WTC11 (cell line): ENCODE data around the gene FOXL1. TPM values are rescaled to one million over a fixed set of nuclear protein-coding genes. Genes with fewer than 3 reads are reported as not detected.
A peak's percentile ranks its signal among the peaks of the same experiment; 100 is the strongest.

Source experiments
- ATAC-seq: fragments of 200-7000 bp; cut with Tn5 transposase; 2 replicates; pipeline ENCODE4 v1.10.0; 2021; ENCODE audit warnings: mild to moderate bottlenecking, moderate library complexity
- CTCF ChIA-PET: fragments of 300-600 bp; sonication (Branson Sonifier 250); formaldehyde crosslinking; loops from one replicate; lab custom pipeline; 2021; ENCODE audit warnings: antibody characterized with exemption; lab: Charles Lee
- POLR2A ChIA-PET: fragments of 350-600 bp; sonication (Branson Sonifier 250); formaldehyde crosslinking; loops from one replicate; lab custom pipeline; 2021; ENCODE audit warnings: antibody characterized with exemption; lab: Charles Lee
- DNase-seq: peaks from one replicate; pipeline ENCODE4 v3.0.0; 2021; ENCODE audit warnings: low spot score
- H3K27ac Mint-ChIP-seq: 2 replicates; pipeline ENCODE4 v1.8.0; 2021; ENCODE audit warnings: mixed read lengths
- H3K27me3 Mint-ChIP-seq: 2 replicates; pipeline ENCODE4 v1.8.0; 2021; ENCODE audit warnings: low read depth, mild to moderate bottlenecking, moderate library complexity, mixed read lengths
- H3K36me3 Mint-ChIP-seq: 2 replicates; pipeline ENCODE4 v1.8.0; 2021; ENCODE audit warnings: mixed read lengths
- H3K4me1 Mint-ChIP-seq: 2 replicates; pipeline ENCODE4 v1.8.0; 2022; ENCODE audit warnings: mixed read lengths
- H3K4me3 Mint-ChIP-seq: 2 replicates; pipeline ENCODE4 v1.8.0; 2021; ENCODE audit warnings: mild to moderate bottlenecking, moderate library complexity, mixed read lengths
- H3K9me3 Mint-ChIP-seq: 2 replicates; pipeline ENCODE4 v1.8.0; 2021; ENCODE audit warnings: mixed read lengths
- CDX4 ChIP-seq: fragments of 250-450 bp; sonication (Bioruptor Pico); IDR thresholded peaks from 2 replicates; pipeline ENCODE4 v1.9.0; 2021; ENCODE audit warnings: moderate library complexity, mild to moderate bottlenecking, inconsistent platforms, borderline replicate concordance
- CREB1 ChIP-seq: sonication (generic); formaldehyde crosslinking; IDR thresholded peaks from 2 replicates; pipeline ENCODE4 v1.8.0; 2023; ENCODE audit warnings: mild to moderate bottlenecking, missing genetic modification reagents
- CREM ChIP-seq: sonication (generic); formaldehyde crosslinking; IDR thresholded peaks from 2 replicates; pipeline ENCODE4 v1.8.1; 2022; ENCODE audit warnings: mild to moderate bottlenecking, missing genetic modification reagents, moderate library complexity
- E2F4 ChIP-seq: sonication (generic); formaldehyde crosslinking; IDR thresholded peaks from 2 replicates; pipeline ENCODE4 v1.8.1; 2022; ENCODE audit warnings: low read depth, mild to moderate bottlenecking, moderate library complexity, missing genetic modification reagents, borderline replicate concordance
- ELF4 ChIP-seq: sonication (generic); formaldehyde crosslinking; IDR thresholded peaks from 2 replicates; pipeline ENCODE4 v1.8.1; 2022; ENCODE audit warnings: low read depth, mild to moderate bottlenecking, moderate library complexity, missing genetic modification reagents
- ETV6 ChIP-seq: sonication (generic); formaldehyde crosslinking; IDR thresholded peaks from 2 replicates; pipeline ENCODE4 v1.8.1; 2022; ENCODE audit warnings: mild to moderate bottlenecking, missing genetic modification reagents
- FOXJ3 ChIP-seq: sonication (generic); formaldehyde crosslinking; IDR thresholded peaks from 2 replicates; pipeline ENCODE4 v1.9.0; 2021; ENCODE audit warnings: missing genetic modification reagents, mild to moderate bottlenecking, borderline replicate concordance
- HMGA2 ChIP-seq: fragments of 250-450 bp; sonication (Bioruptor Pico); IDR thresholded peaks from 2 replicates; pipeline ENCODE4 v1.4.0; 2021; ENCODE audit warnings: mild to moderate bottlenecking, moderate library complexity
- KAT7 ChIP-seq: sonication (generic); formaldehyde crosslinking; IDR thresholded peaks from 2 replicates; pipeline ENCODE4 v1.8.1; 2023; ENCODE audit warnings: missing genetic modification reagents, mild to moderate bottlenecking, borderline replicate concordance
- MYBL2 ChIP-seq: sonication (generic); formaldehyde crosslinking; IDR thresholded peaks from 2 replicates; pipeline ENCODE4 v1.8.1; 2023; ENCODE audit warnings: mild to moderate bottlenecking, moderate library complexity, missing genetic modification reagents
- NFATC4 ChIP-seq: fragments of 250-450 bp; sonication (Bioruptor Pico); IDR thresholded peaks from 2 replicates; pipeline ENCODE4 v1.9.0; 2021; ENCODE audit warnings: mild to moderate bottlenecking
- NFE2L1 ChIP-seq: sonication (generic); formaldehyde crosslinking; IDR thresholded peaks from 2 replicates; pipeline ENCODE4 v1.8.1; 2023; ENCODE audit warnings: missing genetic modification reagents
- NR3C1 ChIP-seq: sonication (generic); formaldehyde crosslinking; conservative IDR thresholded peaks from 2 replicates; pipeline ENCODE4 v1.8.1; 2023; ENCODE audit warnings: low read depth, mild to moderate bottlenecking, missing genetic modification reagents
- RORB ChIP-seq: fragments of 250-450 bp; sonication (Bioruptor Pico); IDR thresholded peaks from 2 replicates; pipeline ENCODE4 v1.9.0; 2021; ENCODE audit warnings: mild to moderate bottlenecking
- SOX15 ChIP-seq: fragments of 250-450 bp; sonication (Bioruptor Pico); IDR thresholded peaks from 2 replicates; pipeline ENCODE4 v1.9.0; 2021; ENCODE audit warnings: mild to moderate bottlenecking
- SP1 ChIP-seq: sonication (generic); formaldehyde crosslinking; conservative IDR thresholded peaks from 2 replicates; pipeline ENCODE4 v1.8.1; 2022; ENCODE audit warnings: missing genetic modification reagents
- TCF7 ChIP-seq: sonication (generic); formaldehyde crosslinking; IDR thresholded peaks from 2 replicates; pipeline ENCODE4 v1.8.0; 2022; ENCODE audit warnings: mild to moderate bottlenecking, low read depth, missing genetic modification reagents, moderate library complexity
- TEAD1 ChIP-seq: sonication (generic); formaldehyde crosslinking; IDR thresholded peaks from 2 replicates; pipeline ENCODE4 v1.8.0; 2022; ENCODE audit warnings: mild to moderate bottlenecking, missing genetic modification reagents
- USF2 ChIP-seq: sonication (generic); formaldehyde crosslinking; IDR thresholded peaks from 2 replicates; pipeline ENCODE4 v1.8.1; 2023; ENCODE audit warnings: mild to moderate bottlenecking, missing genetic modification reagents, moderate library complexity
- ZBTB43 ChIP-seq: sonication (generic); formaldehyde crosslinking; IDR thresholded peaks from 2 replicates; pipeline ENCODE4 v1.8.1; 2023; ENCODE audit warnings: mild to moderate bottlenecking, missing genetic modification reagents
- ZNF263 ChIP-seq: sonication (generic); formaldehyde crosslinking; IDR thresholded peaks from 2 replicates; pipeline ENCODE4 v1.8.1; 2022; ENCODE audit warnings: low read depth, mild to moderate bottlenecking, moderate library complexity, missing genetic modification reagents
- ZNF512 ChIP-seq: sonication (generic); formaldehyde crosslinking; IDR thresholded peaks from 2 replicates; pipeline ENCODE4 v1.8.1; 2022; ENCODE audit warnings: missing genetic modification reagents, borderline replicate concordance
- total RNA-seq: library from RNA; stranded (reverse); gene quantifications from 3 replicates; pipeline ENCODE4 v1.2.3, GENCODE V29; 2021
- TF ChIP-seq, protein P1 (sequence below): sonication (generic); formaldehyde crosslinking; IDR thresholded peaks from 2 replicates; pipeline ENCODE4 v1.8.1; 2022; ENCODE audit warnings: mild to moderate bottlenecking, moderate library complexity, missing genetic modification reagents
- TF ChIP-seq, protein P2 (sequence below): sonication (generic); formaldehyde crosslinking; IDR thresholded peaks from 2 replicates; pipeline ENCODE4 v1.8.1; 2023; ENCODE audit warnings: mild to moderate bottlenecking, missing genetic modification reagents

FOXL1 gene
- total RNA-seq, 1 experiment from 2014 or later, result 0.33 TPM

- TF ChIP-seq, protein P1, sequence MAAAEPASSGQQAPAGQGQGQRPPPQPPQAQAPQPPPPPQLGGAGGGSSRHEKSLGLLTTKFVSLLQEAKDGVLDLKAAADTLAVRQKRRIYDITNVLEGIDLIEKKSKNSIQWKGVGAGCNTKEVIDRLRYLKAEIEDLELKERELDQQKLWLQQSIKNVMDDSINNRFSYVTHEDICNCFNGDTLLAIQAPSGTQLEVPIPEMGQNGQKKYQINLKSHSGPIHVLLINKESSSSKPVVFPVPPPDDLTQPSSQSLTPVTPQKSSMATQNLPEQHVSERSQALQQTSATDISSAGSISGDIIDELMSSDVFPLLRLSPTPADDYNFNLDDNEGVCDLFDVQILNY (CRISPR knock-in tag), result no peak
- TF ChIP-seq RORB (no peak), ETV6 (no peak), NFE2L1 (CRISPR knock-in tag) (no peak)
- TF ChIP-seq, all 79 proteins: peak for 0
These were observed 38.6 kb downstream of the FOXL1 start (continued) for GRCh38 chr16:86616906-86617305.

- ChIA-PET CTCF (interaction anchor here (0.5 to 1.4 kb wide), 3 partner anchors 47 to 458 kb away, joined by 3 read pairs; no protein-coding TSS in a partner anchor), POLR2A (no interaction called here)
- DNase-seq, result no peak
These were observed 40.3 kb downstream of the FOXL1 start for GRCh38 chr16:86618431-86619238.

GRCh38 chr16:86619239-86619794 is 41.0 kb downstream of the FOXL1 start:
- H3K36me3 Mint-ChIP-seq, result no peaks in the 10 kb centered on the region
- no peak overlapping the region for H3K4me3 Mint-ChIP-seq
- ChIA-PET CTCF (interaction anchor here (1.4 kb wide), 1 partner anchor 458 kb away, joined by 3 read pairs; no protein-coding TSS in a partner anchor), POLR2A (no interaction called here)
- peak; percentile 87 for ATAC-seq
- no peaks in the 10 kb centered on the region for H3K9me3 Mint-ChIP-seq
- DNase-seq, result peak; percentile 54
- no peak overlapping the region for H3K27ac Mint-ChIP-seq
- peaks cover 22% of the 10 kb centered on the region for H3K4me1 Mint-ChIP-seq
- H3K27me3 Mint-ChIP-seq, result no peaks in the 10 kb centered on the region
- TF ChIP-seq HMGA2, result no peak
- TF ChIP-seq CREM (CRISPR knock-in tag), result no peak
- no peak for TF ChIP-seq E2F4 (CRISPR knock-in tag)
- TF ChIP-seq TEAD1 (CRISPR knock-in tag), result no peak
- TF ChIP-seq SP1 (CRISPR knock-in tag), result no peak
- no peak for TF ChIP-seq FOXJ3 (CRISPR knock-in tag)
- TF ChIP-seq CDX4 (CRISPR knock-in tag), result no peak
- no peak for TF ChIP-seq USF2 (CRISPR knock-in tag)
- no peak for TF ChIP-seq MYBL2 (CRISPR knock-in tag)

More at GRCh38 chr16:86618431-86619238, 40.3 kb downstream of the FOXL1 start:
- Mint-ChIP-seq H3K27me3 (no peaks in the 10 kb centered on the region), H3K4me1 (peaks cover 25% of the 10 kb centered on the region), H3K9me3 (no peaks in the 10 kb centered on the region), H3K36me3 (no peaks in the 10 kb centered on the region), H3K4me3 (no peak overlapping the region), H3K27ac (no peak overlapping the region)
- peak; percentile 34; the same call in 1 of the 2 replicates for ATAC-seq
- TF ChIP-seq ZNF263 (CRISPR knock-in tag), result no peak
- no peak for TF ChIP-seq NR3C1 (CRISPR knock-in tag)
- no peak for TF ChIP-seq ELF4 (CRISPR knock-in tag)
- no peak for TF ChIP-seq SOX15 (CRISPR knock-in tag)
- no peak for TF ChIP-seq ZBTB43 (CRISPR knock-in tag)
- no peak for TF ChIP-seq CREB1 (CRISPR knock-in tag)
- TF ChIP-seq ZNF512 (CRISPR knock-in tag), result no peak
- TF ChIP-seq FOXJ3 (CRISPR knock-in tag), result no peak
- TF ChIP-seq, protein P2, sequence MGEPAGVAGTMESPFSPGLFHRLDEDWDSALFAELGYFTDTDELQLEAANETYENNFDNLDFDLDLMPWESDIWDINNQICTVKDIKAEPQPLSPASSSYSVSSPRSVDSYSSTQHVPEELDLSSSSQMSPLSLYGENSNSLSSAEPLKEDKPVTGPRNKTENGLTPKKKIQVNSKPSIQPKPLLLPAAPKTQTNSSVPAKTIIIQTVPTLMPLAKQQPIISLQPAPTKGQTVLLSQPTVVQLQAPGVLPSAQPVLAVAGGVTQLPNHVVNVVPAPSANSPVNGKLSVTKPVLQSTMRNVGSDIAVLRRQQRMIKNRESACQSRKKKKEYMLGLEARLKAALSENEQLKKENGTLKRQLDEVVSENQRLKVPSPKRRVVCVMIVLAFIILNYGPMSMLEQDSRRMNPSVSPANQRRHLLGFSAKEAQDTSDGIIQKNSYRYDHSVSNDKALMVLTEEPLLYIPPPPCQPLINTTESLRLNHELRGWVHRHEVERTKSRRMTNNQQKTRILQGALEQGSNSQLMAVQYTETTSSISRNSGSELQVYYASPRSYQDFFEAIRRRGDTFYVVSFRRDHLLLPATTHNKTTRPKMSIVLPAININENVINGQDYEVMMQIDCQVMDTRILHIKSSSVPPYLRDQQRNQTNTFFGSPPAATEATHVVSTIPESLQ (CRISPR knock-in tag), result no peak
- TF ChIP-seq NFATC4 (CRISPR knock-in tag), result no peak
- TF ChIP-seq KAT7, result no peak
- no peak for TF ChIP-seq ETV6
- no peak for TF ChIP-seq TCF7 (CRISPR knock-in tag)
